Measurements from ENCODE around the gene NMNAT1. TPM values are rescaled to one million over a fixed set of nuclear protein-coding genes. Genes with fewer than 3 reads are reported as not detected.
"Not testable (repeated sequence)": the region's sequence is repeated elsewhere in the genome, so short reads cannot be mapped to it uniquely, and the experiment has no call there.

Gene NMNAT1
- total and polyA plus RNA-seq, 8 donors = 3.1 to 18.8 (median 8.7) TPM

DNA sequence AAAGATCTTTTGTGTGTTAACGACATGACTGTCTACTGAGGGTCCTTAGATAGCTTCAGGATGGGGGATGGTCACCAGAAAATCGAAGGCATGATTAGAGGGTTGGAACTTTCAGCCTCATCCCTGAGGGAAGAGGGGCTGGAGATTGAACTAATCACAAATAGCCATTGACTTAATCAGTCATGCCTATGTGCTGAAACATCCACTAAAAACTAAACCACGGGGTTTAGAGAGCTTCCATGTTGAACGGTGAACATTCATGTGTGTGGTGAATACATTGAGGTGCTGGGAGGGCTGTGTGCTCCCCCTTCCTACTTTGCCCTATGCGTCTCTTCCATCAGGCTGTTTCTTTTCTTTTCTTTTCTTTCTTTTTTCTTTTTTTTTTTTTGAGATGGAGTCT lies 70.7 kb downstream of the NMNAT1 start:
- DNase-seq = no peak
- no peaks in the 10 kb centered on the region for H3K9me3 ChIP-seq

DNA sequence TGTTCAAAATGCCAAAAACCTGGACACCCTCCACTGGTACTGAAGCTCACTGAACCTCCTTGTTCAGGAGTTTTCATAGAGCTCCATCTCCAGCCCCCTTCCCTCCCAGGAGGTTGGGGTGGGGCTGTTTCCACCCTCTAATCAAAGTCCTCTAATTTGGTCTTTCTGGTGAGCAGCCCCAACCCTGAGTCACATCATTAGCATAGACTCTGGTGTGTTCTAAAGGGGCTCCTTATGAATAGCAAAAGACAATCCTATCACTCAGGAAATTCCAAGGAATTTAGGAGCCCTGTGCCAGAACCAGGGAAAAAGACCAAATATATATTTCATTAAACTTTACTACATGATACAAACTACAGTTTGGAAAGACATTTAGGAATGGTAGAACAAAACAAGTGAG lies 76.3 kb downstream of the NMNAT1 start:
- intact Hi-C loops (cut with DNase I; ENCODE audit: low total_unique reads) = no loop called here

More for the DNA sequence above, 70.7 kb downstream of the NMNAT1 start:
- Histone ChIP-seq H3K36me3 (no peaks in the 10 kb centered on the region), H3K4me1 (no peaks in the 10 kb centered on the region), H3K27ac (no peak overlapping the region), H3K4me3 (no peak overlapping the region), H3K27me3 (no peaks in the 10 kb centered on the region)
- intact Hi-C loops (cut with DNase I; ENCODE audit: low total_unique reads) = no loop called here
- WGBS, 5 donors = 80 to 88% (median 82%) methylated on average over 5 of the region's 5 CpGs
- TF ChIP-seq, protein P1, sequence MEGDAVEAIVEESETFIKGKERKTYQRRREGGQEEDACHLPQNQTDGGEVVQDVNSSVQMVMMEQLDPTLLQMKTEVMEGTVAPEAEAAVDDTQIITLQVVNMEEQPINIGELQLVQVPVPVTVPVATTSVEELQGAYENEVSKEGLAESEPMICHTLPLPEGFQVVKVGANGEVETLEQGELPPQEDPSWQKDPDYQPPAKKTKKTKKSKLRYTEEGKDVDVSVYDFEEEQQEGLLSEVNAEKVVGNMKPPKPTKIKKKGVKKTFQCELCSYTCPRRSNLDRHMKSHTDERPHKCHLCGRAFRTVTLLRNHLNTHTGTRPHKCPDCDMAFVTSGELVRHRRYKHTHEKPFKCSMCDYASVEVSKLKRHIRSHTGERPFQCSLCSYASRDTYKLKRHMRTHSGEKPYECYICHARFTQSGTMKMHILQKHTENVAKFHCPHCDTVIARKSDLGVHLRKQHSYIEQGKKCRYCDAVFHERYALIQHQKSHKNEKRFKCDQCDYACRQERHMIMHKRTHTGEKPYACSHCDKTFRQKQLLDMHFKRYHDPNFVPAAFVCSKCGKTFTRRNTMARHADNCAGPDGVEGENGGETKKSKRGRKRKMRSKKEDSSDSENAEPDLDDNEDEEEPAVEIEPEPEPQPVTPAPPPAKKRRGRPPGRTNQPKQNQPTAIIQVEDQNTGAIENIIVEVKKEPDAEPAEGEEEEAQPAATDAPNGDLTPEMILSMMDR (IDR thresholded peaks at IDR 0.05) = no peak
- TF ChIP-seq POLR2AphosphoS5 (IDR thresholded peaks at IDR 0.05) (no peak), POLR2A (IDR thresholded peaks at IDR 0.05) (no peak), EP300 (IDR thresholded peaks at IDR 0.05) (no peak)

DNA sequence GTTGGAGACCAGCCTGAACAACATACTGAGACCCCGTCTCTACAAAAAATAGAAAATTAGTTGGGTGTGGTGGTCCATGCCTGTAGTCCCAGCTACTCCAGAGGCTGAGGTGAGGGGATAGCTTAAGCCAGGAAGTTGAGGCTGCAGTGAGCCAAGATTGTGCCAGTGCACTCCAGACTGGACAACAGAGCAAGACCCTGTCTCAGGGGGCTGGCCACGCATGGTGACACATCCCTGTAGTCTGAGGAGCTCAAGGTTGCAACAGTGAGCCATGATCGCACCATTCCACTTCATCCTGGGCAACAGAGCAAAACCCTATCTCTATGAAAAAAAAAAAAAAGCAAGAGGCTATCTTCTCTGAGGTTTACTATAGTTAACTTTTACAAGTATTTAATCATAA lies 76.8 kb downstream of the NMNAT1 start:
- Histone ChIP-seq H3K9me3 (no peaks in the 10 kb centered on the region), H3K4me1 (no peaks in the 10 kb centered on the region), H3K36me3 (no peaks in the 10 kb centered on the region), H3K27me3 (no peaks in the 10 kb centered on the region), H3K27ac (no peak overlapping the region), H3K4me3 (no peak overlapping the region)
- 85 to 93% (median 86%) methylated on average over 3 of the region's 3 CpGs for WGBS, 5 donors
- intact Hi-C loops (cut with DNase I; ENCODE audit: low total_unique reads) = no loop called here
- DNase-seq = no peak
- TF ChIP-seq POLR2A (IDR thresholded peaks at IDR 0.05) (no peak), POLR2AphosphoS5 (IDR thresholded peaks at IDR 0.05) (no peak), EP300 (IDR thresholded peaks at IDR 0.05) (no peak)
- TF ChIP-seq, protein P1 (IDR thresholded peaks at IDR 0.05) = no peak

More for the DNA sequence above, 76.3 kb downstream of the NMNAT1 start:
- Histone ChIP-seq H3K27ac (no peak overlapping the region), H3K27me3 (no peaks in the 10 kb centered on the region), H3K36me3 (no peaks in the 10 kb centered on the region), H3K4me1 (no peaks in the 10 kb centered on the region), H3K4me3 (no peak overlapping the region), H3K9me3 (no peaks in the 10 kb centered on the region)
- TF ChIP-seq EP300 (IDR thresholded peaks at IDR 0.05) = no peak
- no peak for TF ChIP-seq POLR2AphosphoS5 (IDR thresholded peaks at IDR 0.05)
- DNase-seq = no peak

DNA sequence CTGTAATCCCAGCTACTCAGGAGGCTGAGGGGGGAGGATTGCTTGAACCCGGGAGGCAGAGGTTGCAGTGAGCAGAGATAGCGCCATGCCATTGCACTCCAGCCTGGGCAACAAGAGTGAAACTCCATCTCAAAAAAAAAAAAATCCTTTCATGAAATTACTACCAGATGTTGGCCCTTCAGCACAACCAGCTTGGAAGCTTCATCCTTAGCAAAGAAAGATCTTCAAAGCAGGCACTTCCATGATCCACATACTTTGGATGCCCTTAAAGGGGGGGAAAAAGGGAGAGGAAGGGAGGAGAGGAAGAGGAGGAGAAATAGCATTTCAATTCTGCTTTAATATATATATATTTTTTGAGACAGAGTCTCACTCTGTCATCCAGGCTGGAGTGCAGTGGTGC lies 77.4 kb downstream of the NMNAT1 start:
- H3K4me3 ChIP-seq; H3K27me3 ChIP-seq; DNase-seq; H3K27ac ChIP-seq; intact Hi-C loops (cut with DNase I; ENCODE audit: low total_unique reads); H3K9me3 ChIP-seq; H3K36me3 ChIP-seq; H3K4me1 ChIP-seq: not testable (repeated sequence)
- WGBS, 5 donors = 72 to 95% (median 87%) methylated on average over 2 of the region's 2 CpGs

DNA sequence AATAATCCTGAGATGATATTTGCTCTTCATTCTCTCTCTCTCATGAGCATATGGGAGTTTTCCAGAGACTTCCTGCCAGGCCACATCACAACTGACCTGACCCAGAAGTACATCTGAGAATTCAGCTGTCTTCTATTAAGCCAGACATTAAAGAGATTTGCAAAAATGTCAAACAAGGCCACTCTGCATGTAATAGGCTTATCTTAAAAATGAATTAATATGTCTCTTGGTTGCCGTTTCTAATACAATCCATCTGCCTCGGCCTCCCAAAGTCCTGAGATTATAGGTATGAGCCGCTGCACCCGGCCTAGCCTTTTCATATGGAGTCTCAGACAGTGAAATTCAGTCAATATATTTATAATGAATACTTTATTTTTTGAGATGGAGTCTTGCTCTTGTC lies 78.7 kb downstream of the NMNAT1 start:
- H3K27ac ChIP-seq; H3K4me1 ChIP-seq; intact Hi-C loops (cut with DNase I; ENCODE audit: low total_unique reads); H3K36me3 ChIP-seq; H3K27me3 ChIP-seq; H3K9me3 ChIP-seq; DNase-seq; H3K4me3 ChIP-seq: not testable (repeated sequence)
- WGBS, 5 donors = 81 to 92% (median 88%) methylated on average over 4 of the region's 4 CpGs

DNA sequence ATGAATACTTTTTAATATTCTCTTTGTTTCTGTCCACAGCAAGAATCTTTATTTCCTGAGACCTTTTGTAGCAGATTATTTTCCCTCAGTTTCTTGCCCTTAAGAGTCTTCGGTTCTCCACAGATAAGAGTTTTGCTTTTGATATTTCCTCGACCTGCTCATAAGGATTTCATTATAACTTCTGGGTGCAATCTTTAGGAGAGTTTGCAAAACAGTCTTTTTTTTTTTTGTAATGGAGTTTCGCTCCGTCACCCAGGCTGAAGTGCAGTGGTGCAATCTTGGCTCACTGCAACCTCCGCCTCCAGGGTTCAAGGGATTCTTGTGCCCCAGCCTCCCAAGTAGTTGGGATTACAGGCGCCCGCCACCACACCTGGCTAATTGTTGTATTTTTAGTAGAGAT lies 79.4 kb downstream of the NMNAT1 start:
- intact Hi-C loops (cut with DNase I; ENCODE audit: low total_unique reads) = no loop called here
- Histone ChIP-seq H3K4me3 (no peak overlapping the region), H3K27me3 (no peaks in the 10 kb centered on the region), H3K4me1 (no peaks in the 10 kb centered on the region), H3K9me3 (no peaks in the 10 kb centered on the region), H3K27ac (no peak overlapping the region), H3K36me3 (no peaks in the 10 kb centered on the region)
- DNase-seq = no peak
- 80 to 92% (median 83%) methylated on average over 7 of the region's 7 CpGs for WGBS, 5 donors
- TF ChIP-seq EP300 (IDR thresholded peaks at IDR 0.05) (no peak), POLR2A (IDR thresholded peaks at IDR 0.05) (no peak), POLR2AphosphoS5 (IDR thresholded peaks at IDR 0.05) (no peak)
- TF ChIP-seq, protein P1 (IDR thresholded peaks at IDR 0.05) = no peak
